ENCODE measurements around the gene C5orf58. TPM values are rescaled to one million over a fixed set of nuclear protein-coding genes. Genes with fewer than 3 reads are reported as not detected.
"Not testable (repeated sequence)": the region's sequence is repeated elsewhere in the genome, so short reads cannot be mapped to it uniquely, and the experiment has no call there.

C5orf58 gene
- total RNA-seq, 1 donor from 2014 or later, result not detected

GRCh38 chr5:170235876-170236864 is 3.4 kb downstream of the C5orf58 start:
- Histone ChIP-seq H4K20me1 (ENCODE audit: insufficient read depth, low read length) (no peaks in the 10 kb centered on the region), H3K27me3 (ENCODE audit: insufficient read depth, low read length) (peaks cover 5% of the 10 kb centered on the region), H3K36me3 (ENCODE audit: insufficient read depth, low read length) (no peaks in the 10 kb centered on the region), H3K4me1 (ENCODE audit: insufficient read depth, low read length) (no peaks in the 10 kb centered on the region), H3K4me3 (ENCODE audit: insufficient read depth, low read depth, low read length) (no peak overlapping the region), H2AFZ (ENCODE audit: low read depth, low read length) (no peak overlapping the region), H3K79me2 (ENCODE audit: insufficient read depth, low read length) (no peaks in the 10 kb centered on the region), H3K9me3 (ENCODE audit: insufficient read depth, low read depth, low read length) (no peaks in the 10 kb centered on the region), H3K27ac (ENCODE audit: low read depth, low read length) (no peak overlapping the region), H3K9ac (ENCODE audit: low read length) (no peak overlapping the region), H3K4me2 (ENCODE audit: low read length) (no peak overlapping the region)
- no peak overlapping the region for H3K27ac Mint-ChIP-seq (ENCODE audit: unreplicated experiment)
- H3K9me3 Mint-ChIP-seq (ENCODE audit: unreplicated experiment), result no peaks in the 10 kb centered on the region
- H3K4me3 Mint-ChIP-seq (ENCODE audit: unreplicated experiment), result no peak overlapping the region
- peaks cover 9% of the 10 kb centered on the region for H3K27me3 Mint-ChIP-seq (ENCODE audit: low read depth, unreplicated experiment)
- no peak for DNase-seq (ENCODE audit: low read depth)
- FAIRE-seq, result no peak
- H3K4me1 Mint-ChIP-seq (ENCODE audit: low read depth, unreplicated experiment), result no peaks in the 10 kb centered on the region
- no peak for TF ChIP-seq EZH2 (IDR thresholded peaks at IDR 0.05; ENCODE audit: insufficient read depth, low read length)
- TF ChIP-seq CTCF (IDR thresholded peaks at IDR 0.05; ENCODE audit: insufficient read depth, low read depth, low read length), result no peak
- H3K36me3 Mint-ChIP-seq (ENCODE audit: low read depth, unreplicated experiment), result no peaks in the 10 kb centered on the region

GRCh38 chr5:170238456-170239196 is 5.8 kb downstream of the C5orf58 start:
- H2AFZ ChIP-seq (ENCODE audit: low read depth, low read length), result no peak overlapping the region
- no peak overlapping the region for H3K9ac ChIP-seq (ENCODE audit: low read length)
- H3K79me2 ChIP-seq (ENCODE audit: insufficient read depth, low read length), result no peaks in the 10 kb centered on the region
- H4K20me1 ChIP-seq (ENCODE audit: insufficient read depth, low read length), result no peaks in the 10 kb centered on the region
- Mint-ChIP-seq H3K27ac (ENCODE audit: unreplicated experiment) (no peak overlapping the region), H3K9me3 (ENCODE audit: unreplicated experiment) (no peaks in the 10 kb centered on the region), H3K4me1 (ENCODE audit: low read depth, unreplicated experiment) (no peaks in the 10 kb centered on the region), H3K4me3 (ENCODE audit: unreplicated experiment) (no peak overlapping the region), H3K27me3 (ENCODE audit: low read depth, unreplicated experiment) (peaks cover 6% of the 10 kb centered on the region), H3K36me3 (ENCODE audit: low read depth, unreplicated experiment) (no peaks in the 10 kb centered on the region)
- no peaks in the 10 kb centered on the region for H3K4me1 ChIP-seq (ENCODE audit: insufficient read depth, low read length)
- H3K27me3 ChIP-seq (ENCODE audit: insufficient read depth, low read length), result peaks cover 5% of the 10 kb centered on the region
- FAIRE-seq (no peak), DNase-seq (ENCODE audit: low read depth) (no peak)
- no peak overlapping the region for H3K4me2 ChIP-seq (ENCODE audit: low read length)
- H3K9me3 ChIP-seq (ENCODE audit: insufficient read depth, low read depth, low read length), result no peaks in the 10 kb centered on the region
- TF ChIP-seq EZH2 (IDR thresholded peaks at IDR 0.05; ENCODE audit: insufficient read depth, low read length), result no peak
- TF ChIP-seq CTCF (IDR thresholded peaks at IDR 0.05; ENCODE audit: insufficient read depth, low read depth, low read length), result no peak
- no peak overlapping the region for H3K4me3 ChIP-seq (ENCODE audit: insufficient read depth, low read depth, low read length)
- no peaks in the 10 kb centered on the region for H3K36me3 ChIP-seq (ENCODE audit: insufficient read depth, low read length)
- no peak overlapping the region for H3K27ac ChIP-seq (ENCODE audit: low read depth, low read length)

- H3K4me3 Mint-ChIP-seq (ENCODE audit: unreplicated experiment); H3K9me3 Mint-ChIP-seq (ENCODE audit: unreplicated experiment); FAIRE-seq; H3K36me3 ChIP-seq (ENCODE audit: insufficient read depth, low read length); H3K9me3 ChIP-seq (ENCODE audit: insufficient read depth, low read depth, low read length); H3K4me2 ChIP-seq (ENCODE audit: low read length); H3K27ac Mint-ChIP-seq (ENCODE audit: unreplicated experiment); H2AFZ ChIP-seq (ENCODE audit: low read depth, low read length); H3K27ac ChIP-seq (ENCODE audit: low read depth, low read length); H3K27me3 ChIP-seq (ENCODE audit: insufficient read depth, low read length); H3K79me2 ChIP-seq (ENCODE audit: insufficient read depth, low read length); H3K36me3 Mint-ChIP-seq (ENCODE audit: low read depth, unreplicated experiment); H3K4me1 Mint-ChIP-seq (ENCODE audit: low read depth, unreplicated experiment); H4K20me1 ChIP-seq (ENCODE audit: insufficient read depth, low read length); H3K27me3 Mint-ChIP-seq (ENCODE audit: low read depth, unreplicated experiment); H3K4me3 ChIP-seq (ENCODE audit: insufficient read depth, low read depth, low read length); H3K4me1 ChIP-seq (ENCODE audit: insufficient read depth, low read length); H3K9ac ChIP-seq (ENCODE audit: low read length); DNase-seq (ENCODE audit: low read depth): not testable (repeated sequence)
These were observed 12.7 kb downstream of the C5orf58 start for GRCh38 chr5:170245436-170245835.
